Activated CD4-positive, alpha-beta T cell treated with anti-CD3 and anti-CD28 coated beads, Interleukin-2, amount 50 U/mL, for 48 hours (primary cell): Measurements from ENCODE around the gene RBM41.
"Not testable (repeated sequence)": the region's sequence is repeated elsewhere in the genome, so short reads cannot be mapped to it uniquely, and the experiment has no call there.

ENCODE experiments used
- DNase-seq, 2 experiments: peaks; one replicate each; pipeline ENCODE4 v3.0.0-alpha.2; 2020

Gene RBM41

GRCh38 chrX:107118322-107119147 lies at the start of gene RBM41:
RBM41 (minus strand) TSS chrX:107118822; CDS start chrX:107118773, 49 bp downstream.
- peak; percentile 64 to 74 for DNase-seq

- DNase-seq, result no peak
These were observed 49.6 kb upstream of the RBM41 start for GRCh38 chrX:107168257-107168656.

- DNase-seq, result no peak
These were observed 48.7 kb upstream of the RBM41 start for GRCh38 chrX:107167163-107167921.

- DNase-seq, result not testable (repeated sequence)
These were observed 39.0 kb upstream of the RBM41 start for GRCh38 chrX:107157618-107158017.

- DNase-seq, result not testable (repeated sequence)
These were observed 37.2 kb upstream of the RBM41 start for GRCh38 chrX:107155621-107156430.

GRCh38 chrX:107154787-107155620 lies 36.4 kb upstream of the RBM41 start:
- peak; percentile 5 to 13 for DNase-seq

GRCh38 chrX:107153005-107153404 lies 34.4 kb upstream of the RBM41 start:
- DNase-seq, result no peak

- DNase-seq, result no peak
These were observed 28.0 kb upstream of the RBM41 start for GRCh38 chrX:107146670-107147069.

GRCh38 chrX:107135965-107136307 lies 17.3 kb upstream of the RBM41 start:
- no peak for DNase-seq

- no peak for DNase-seq
These were observed 16.7 kb upstream of the RBM41 start for GRCh38 chrX:107135049-107135964.

- DNase-seq, result no peak
These were observed 5.1 kb upstream of the RBM41 start for GRCh38 chrX:107123750-107124149.

- DNase-seq, result no peak
These were observed 661 bp upstream of the RBM41 start for GRCh38 chrX:107119283-107119682.

GRCh38 chrX:107117993-107118321 lies 665 bp downstream of the RBM41 start:
- DNase-seq, result no peak

GRCh38 chrX:107107459-107107858 lies 11.2 kb downstream of the RBM41 start:
- DNase-seq, result no peak

- DNase-seq, result no peak
These were observed 15.6 kb downstream of the RBM41 start for GRCh38 chrX:107102980-107103379.

GRCh38 chrX:107076158-107076557 lies 42.5 kb downstream of the RBM41 start:
- no peak for DNase-seq

- not testable (repeated sequence) for DNase-seq
These were observed 60.9 kb downstream of the RBM41 start for GRCh38 chrX:107057731-107058130.

GRCh38 chrX:107054978-107055377 lies 63.6 kb downstream of the RBM41 start:
- no peak for DNase-seq

GRCh38 chrX:107050195-107050709 lies 68.4 kb downstream of the RBM41 start:
- no peak for DNase-seq

- no peak for DNase-seq
These were observed 71.0 kb downstream of the RBM41 start for GRCh38 chrX:107047622-107048021.

- DNase-seq, result no peak
These were observed 88.9 kb downstream of the RBM41 start for GRCh38 chrX:107029752-107030151.
